ENCODE data around the gene SMAP1. TPM values are rescaled to one million over a fixed set of nuclear protein-coding genes. Genes with fewer than 3 reads are reported as not detected.

The SMAP1 gene
- total and polyA plus RNA-seq, 9 of the 15 experiments (the other 6 are each of a cell fraction or from before 2014, with no cell fraction given) = 11.4 to 26.4 (median 15.5) TPM

DNA sequence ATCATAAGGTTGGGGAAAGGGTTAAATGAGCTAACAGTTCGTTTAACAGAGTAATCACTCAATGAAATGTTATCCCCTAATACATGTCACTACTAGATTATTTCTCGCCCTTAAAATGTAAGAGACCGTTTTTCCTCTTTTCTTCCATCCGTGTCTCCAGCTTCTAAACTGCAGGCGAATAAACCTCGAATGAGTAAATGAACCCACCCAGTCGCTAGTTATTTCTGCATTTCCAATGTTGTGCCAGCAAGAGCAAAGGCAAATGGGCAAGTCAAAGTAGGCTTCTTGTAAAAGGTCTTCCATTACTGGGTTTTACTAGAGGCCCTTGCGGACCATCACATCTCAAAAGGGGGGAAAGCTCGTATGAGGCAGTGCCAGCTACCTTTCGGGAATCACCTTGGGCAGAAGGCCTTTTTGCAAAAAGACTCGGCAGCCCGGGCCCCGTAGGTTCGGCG lies 400 bp upstream of the SMAP1 start (continued):
- TF ChIP-seq, protein P1, sequence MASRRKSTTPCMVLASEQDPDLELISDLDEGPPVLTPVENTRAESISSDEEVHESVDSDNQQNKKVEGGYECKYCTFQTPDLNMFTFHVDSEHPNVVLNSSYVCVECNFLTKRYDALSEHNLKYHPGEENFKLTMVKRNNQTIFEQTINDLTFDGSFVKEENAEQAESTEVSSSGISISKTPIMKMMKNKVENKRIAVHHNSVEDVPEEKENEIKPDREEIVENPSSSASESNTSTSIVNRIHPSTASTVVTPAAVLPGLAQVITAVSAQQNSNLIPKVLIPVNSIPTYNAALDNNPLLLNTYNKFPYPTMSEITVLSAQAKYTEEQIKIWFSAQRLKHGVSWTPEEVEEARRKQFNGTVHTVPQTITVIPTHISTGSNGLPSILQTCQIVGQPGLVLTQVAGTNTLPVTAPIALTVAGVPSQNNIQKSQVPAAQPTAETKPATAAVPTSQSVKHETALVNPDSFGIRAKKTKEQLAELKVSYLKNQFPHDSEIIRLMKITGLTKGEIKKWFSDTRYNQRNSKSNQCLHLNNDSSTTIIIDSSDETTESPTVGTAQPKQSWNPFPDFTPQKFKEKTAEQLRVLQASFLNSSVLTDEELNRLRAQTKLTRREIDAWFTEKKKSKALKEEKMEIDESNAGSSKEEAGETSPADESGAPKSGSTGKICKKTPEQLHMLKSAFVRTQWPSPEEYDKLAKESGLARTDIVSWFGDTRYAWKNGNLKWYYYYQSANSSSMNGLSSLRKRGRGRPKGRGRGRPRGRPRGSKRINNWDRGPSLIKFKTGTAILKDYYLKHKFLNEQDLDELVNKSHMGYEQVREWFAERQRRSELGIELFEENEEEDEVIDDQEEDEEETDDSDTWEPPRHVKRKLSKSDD (conservative IDR thresholded peaks at IDR 0.05; ENCODE audit: low read length) = no peak
- TF ChIP-seq ETV5 (CRISPR knock-in tag; IDR thresholded peaks at IDR 0.05; ENCODE audit: low read depth) (0 out of 2 replicates have a peak, but pooled peaks have one; percentile 13), NR2F6 (CRISPR knock-in tag; IDR thresholded peaks at IDR 0.05) (no peak), EHMT2 (IDR thresholded peaks at IDR 0.05) (peak; percentile 80; the same call in 1 of the 2 replicates), TGIF2 (CRISPR knock-in tag; IDR thresholded peaks at IDR 0.05) (no peak), NCOA2 (IDR thresholded peaks at IDR 0.05; ENCODE audit: partially characterized antibody in 2 of 2) (no peak), PHF8 (IDR thresholded peaks at IDR 0.05; ENCODE audit: borderline replicate concordance, low read length) (peak; percentile 45; the same call in 1 of the 2 replicates), PTTG1 (tag; IDR thresholded peaks at IDR 0.05; ENCODE audit: low read depth) (no peak), JUNB (CRISPR knock-in tag; conservative IDR thresholded peaks at IDR 0.05) (no peak)
- TF ChIP-seq, protein P2, sequence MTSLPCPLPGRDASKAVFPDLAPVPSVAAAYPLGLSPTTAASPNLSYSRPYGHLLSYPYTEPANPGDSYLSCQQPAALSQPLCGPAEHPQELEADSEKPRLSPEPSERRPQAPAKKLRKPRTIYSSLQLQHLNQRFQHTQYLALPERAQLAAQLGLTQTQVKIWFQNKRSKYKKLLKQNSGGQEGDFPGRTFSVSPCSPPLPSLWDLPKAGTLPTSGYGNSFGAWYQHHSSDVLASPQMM (CRISPR knock-in tag; IDR thresholded peaks at IDR 0.05) = no peak
- TF ChIP-seq, protein P3, sequence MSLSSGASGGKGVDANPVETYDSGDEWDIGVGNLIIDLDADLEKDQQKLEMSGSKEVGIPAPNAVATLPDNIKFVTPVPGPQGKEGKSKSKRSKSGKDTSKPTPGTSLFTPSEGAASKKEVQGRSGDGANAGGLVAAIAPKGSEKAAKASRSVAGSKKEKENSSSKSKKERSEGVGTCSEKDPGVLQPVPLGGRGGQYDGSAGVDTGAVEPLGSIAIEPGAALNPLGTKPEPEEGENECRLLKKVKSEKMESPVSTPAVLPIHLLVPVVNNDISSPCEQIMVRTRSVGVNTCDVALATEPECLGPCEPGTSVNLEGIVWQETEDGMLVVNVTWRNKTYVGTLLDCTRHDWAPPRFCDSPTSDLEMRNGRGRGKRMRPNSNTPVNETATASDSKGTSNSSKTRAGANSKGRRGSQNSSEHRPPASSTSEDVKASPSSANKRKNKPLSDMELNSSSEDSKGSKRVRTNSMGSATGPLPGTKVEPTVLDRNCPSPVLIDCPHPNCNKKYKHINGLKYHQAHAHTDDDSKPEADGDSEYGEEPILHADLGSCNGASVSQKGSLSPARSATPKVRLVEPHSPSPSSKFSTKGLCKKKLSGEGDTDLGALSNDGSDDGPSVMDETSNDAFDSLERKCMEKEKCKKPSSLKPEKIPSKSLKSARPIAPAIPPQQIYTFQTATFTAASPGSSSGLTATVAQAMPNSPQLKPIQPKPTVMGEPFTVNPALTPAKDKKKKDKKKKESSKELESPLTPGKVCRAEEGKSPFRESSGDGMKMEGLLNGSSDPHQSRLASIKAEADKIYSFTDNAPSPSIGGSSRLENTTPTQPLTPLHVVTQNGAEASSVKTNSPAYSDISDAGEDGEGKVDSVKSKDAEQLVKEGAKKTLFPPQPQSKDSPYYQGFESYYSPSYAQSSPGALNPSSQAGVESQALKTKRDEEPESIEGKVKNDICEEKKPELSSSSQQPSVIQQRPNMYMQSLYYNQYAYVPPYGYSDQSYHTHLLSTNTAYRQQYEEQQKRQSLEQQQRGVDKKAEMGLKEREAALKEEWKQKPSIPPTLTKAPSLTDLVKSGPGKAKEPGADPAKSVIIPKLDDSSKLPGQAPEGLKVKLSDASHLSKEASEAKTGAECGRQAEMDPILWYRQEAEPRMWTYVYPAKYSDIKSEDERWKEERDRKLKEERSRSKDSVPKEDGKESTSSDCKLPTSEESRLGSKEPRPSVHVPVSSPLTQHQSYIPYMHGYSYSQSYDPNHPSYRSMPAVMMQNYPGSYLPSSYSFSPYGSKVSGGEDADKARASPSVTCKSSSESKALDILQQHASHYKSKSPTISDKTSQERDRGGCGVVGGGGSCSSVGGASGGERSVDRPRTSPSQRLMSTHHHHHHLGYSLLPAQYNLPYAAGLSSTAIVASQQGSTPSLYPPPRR (CRISPR knock-in tag; IDR thresholded peaks at IDR 0.05; ENCODE audit: borderline replicate concordance) = no peak
- TF ChIP-seq, protein P4, sequence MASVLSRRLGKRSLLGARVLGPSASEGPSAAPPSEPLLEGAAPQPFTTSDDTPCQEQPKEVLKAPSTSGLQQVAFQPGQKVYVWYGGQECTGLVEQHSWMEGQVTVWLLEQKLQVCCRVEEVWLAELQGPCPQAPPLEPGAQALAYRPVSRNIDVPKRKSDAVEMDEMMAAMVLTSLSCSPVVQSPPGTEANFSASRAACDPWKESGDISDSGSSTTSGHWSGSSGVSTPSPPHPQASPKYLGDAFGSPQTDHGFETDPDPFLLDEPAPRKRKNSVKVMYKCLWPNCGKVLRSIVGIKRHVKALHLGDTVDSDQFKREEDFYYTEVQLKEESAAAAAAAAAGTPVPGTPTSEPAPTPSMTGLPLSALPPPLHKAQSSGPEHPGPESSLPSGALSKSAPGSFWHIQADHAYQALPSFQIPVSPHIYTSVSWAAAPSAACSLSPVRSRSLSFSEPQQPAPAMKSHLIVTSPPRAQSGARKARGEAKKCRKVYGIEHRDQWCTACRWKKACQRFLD (CRISPR knock-in tag; IDR thresholded peaks at IDR 0.05) = 0 out of 2 replicates have a peak, but pooled peaks have one; percentile 29
- TF ChIP-seq, protein P5, sequence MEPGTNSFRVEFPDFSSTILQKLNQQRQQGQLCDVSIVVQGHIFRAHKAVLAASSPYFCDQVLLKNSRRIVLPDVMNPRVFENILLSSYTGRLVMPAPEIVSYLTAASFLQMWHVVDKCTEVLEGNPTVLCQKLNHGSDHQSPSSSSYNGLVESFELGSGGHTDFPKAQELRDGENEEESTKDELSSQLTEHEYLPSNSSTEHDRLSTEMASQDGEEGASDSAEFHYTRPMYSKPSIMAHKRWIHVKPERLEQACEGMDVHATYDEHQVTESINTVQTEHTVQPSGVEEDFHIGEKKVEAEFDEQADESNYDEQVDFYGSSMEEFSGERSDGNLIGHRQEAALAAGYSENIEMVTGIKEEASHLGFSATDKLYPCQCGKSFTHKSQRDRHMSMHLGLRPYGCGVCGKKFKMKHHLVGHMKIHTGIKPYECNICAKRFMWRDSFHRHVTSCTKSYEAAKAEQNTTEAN (CRISPR knock-in tag; IDR thresholded peaks at IDR 0.05) = no peak
- TF ChIP-seq, protein P6, sequence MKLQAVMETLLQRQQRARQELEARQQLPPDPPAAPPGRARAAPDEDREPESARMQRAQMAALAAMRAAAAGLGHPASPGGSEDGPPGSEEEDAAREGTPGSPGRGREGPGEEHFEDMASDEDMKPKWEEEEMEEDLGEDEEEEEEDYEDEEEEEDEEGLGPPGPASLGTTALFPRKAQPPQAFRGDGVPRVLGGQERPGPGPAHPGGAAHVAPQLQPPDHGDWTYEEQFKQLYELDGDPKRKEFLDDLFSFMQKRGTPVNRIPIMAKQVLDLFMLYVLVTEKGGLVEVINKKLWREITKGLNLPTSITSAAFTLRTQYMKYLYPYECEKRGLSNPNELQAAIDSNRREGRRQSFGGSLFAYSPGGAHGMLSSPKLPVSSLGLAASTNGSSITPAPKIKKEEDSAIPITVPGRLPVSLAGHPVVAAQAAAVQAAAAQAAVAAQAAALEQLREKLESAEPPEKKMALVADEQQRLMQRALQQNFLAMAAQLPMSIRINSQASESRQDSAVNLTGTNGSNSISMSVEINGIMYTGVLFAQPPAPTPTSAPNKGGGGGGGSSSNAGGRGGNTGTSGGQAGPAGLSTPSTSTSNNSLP (IDR thresholded peaks at IDR 0.05; ENCODE audit: borderline replicate concordance, low read depth, low read length) = no peak

Data from K562 (cell line).